H4 (cell line): Measurements from ENCODE around the gene MGME1. TPM values are rescaled to one million over a fixed set of nuclear protein-coding genes. Genes with fewer than 3 reads are reported as not detected.

Source experiments
- DNase-seq: peaks from one replicate; pipeline ENCODE4 v3.0.0-alpha.2; 2015; ENCODE audit warnings: low spot score
- total RNA-seq: library from RNA; depleted of rRNA; stranded (reverse); fragments of >200 nt; shearing (Covaris generic); gene quantifications from 2 replicates; pipeline ENCODE4 v1.2.3, GENCODE V29; 2014

MGME1 gene
- total RNA-seq, 1 experiment from 2014 or later: 12.0 TPM

DNA sequence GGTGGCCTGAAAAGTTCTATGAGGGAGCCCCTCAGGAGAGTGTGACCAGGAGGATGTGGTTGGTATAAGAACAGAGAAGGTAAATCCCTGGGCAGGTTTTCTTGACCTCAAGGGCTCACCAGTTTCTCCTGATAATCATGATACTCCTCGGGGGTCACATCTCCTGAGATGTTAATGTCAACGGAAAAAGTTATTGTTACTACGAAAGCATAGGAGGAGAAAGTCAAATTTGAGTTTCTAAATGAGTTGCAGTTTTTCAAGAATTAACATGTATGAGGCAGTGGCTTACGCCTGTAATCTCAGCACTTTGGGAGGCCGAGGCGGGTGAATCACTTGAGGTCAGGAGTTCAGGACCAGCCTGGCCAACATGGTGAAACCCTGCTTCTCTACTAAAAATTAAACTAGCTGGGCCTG, 23.4 kb downstream of the MGME1 start:
- DNase-seq: no peak

DNA sequence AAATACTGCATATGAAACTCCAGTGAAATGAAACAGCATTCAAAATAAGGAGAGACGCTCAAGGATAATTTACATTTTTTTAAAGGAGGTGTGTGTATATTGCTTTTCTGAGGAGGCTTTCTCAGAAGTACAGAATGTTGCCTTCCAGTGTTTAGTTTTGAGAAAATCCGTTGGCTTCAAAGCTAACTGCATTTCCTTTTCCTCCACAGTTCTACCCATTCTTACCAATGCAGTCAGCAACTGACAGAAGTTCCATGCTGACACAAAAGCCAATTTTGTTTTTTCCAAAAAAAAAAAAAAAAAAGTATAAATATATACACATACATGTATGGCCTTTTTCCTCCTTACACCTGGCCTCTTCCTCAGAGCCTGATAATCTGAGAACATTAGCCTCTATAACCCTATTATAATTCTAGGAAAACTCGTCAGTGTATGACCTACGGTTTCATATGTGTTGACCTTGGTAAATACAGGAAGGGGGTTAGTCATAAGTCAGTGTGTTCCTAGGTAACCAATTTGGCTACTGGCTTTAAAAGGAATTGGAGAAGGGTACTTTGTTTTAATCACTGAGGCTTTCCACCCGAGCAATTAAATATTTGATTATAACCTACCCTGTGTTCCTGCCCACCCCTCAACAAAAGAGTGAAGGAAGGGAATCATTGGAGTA, 24.2 kb downstream of the MGME1 start:
- no peak for DNase-seq

DNA sequence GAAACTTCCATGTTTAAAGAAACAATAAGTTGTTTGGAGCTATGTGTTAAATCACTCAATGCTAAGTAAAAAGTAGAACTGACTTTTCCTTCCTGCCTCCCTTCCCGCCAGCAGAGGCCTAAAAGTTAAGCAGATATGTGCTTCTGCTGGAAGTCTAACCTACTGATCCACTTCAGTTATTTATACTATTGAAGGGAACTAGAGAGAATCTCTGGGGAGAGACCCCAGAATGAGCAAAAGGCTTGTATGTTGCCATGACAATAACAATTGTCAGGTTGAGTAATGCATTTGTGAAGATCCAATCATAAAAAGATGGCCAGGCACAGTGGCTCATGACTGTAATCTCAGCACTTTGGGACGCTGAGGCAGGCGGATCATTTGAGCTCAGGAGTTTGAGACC, 24.7 kb downstream of the MGME1 start:
- no peak for DNase-seq

DNA sequence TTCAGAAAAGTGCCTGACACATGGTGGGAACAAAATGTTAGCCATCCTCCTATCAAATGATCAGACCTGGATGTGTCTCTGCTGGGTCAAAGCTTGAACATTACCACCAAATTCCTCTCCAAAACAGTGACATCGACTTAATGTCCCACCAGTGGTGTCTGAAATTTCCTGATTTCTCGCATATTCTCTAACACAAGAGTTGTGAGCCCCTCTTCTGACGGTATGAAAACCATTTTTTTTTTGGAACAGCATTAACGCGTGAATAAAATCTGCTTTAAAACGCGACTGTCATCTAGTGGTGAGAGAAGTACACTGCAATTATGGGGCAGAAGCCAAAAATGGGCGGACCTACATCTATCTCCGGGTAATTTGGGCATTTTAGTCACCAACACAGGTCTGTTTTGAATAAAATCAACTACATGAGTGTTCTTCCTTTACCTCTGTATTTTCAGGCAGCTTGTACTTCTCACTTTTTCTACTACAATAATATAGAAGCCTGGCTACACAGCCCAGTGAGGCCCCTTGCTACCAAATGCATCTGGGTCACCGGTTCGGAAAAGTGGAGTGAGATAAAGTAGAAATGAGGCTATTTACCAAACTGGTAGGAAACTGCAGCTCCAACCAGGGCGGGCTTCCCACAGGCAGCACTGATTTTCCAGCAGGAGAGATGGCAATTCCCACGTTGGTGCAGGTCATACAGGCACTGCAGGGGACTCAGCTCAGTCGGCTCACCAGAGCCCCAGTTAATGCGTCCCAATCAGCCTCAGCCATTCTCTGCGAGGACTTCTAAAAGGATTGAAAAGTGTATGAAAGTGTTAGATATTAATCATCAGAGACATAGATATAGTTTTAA, 27.4 kb downstream of the MGME1 start:
- peak; percentile 43 for DNase-seq

DNA sequence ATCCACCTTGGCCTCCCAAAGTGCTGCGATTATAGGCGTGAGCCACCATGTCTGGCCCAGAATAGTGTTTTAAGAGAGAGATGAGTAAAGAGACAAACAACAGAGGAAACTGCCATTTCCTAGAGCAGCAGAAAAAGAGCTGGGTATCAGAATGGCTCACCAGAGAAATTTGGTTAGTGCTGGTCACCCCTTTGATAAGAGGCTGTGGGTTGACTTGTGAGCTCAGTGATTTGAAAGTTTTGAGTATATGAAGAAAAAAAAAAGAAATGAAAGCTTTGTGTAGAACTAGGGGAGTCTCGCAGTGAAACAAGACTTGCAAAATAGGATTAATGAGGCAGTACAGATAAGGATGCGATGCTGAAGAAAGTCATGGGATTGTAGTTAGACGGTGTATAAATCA, 29.6 kb downstream of the MGME1 start:
- no peak for DNase-seq

DNA sequence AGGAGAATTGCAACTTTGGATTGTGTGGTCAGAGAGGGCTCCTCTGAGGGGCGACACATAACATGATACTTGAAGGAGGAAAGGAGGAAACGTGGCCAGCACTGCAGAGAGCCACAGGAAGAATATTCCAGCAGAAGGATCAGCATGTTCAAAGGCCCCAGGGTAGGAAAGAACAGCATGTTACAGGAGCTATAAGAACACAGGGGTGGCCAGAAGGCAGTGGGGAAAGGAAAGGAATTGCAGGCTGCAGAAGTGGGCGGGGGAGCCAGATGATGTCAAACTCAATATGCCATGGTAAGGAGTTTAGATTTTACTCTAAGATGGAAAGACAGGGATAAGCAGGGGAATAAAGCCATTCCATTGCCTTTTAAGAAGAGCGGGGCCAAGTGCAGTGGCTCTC, 30.7 kb downstream of the MGME1 start:
- DNase-seq: no peak

DNA sequence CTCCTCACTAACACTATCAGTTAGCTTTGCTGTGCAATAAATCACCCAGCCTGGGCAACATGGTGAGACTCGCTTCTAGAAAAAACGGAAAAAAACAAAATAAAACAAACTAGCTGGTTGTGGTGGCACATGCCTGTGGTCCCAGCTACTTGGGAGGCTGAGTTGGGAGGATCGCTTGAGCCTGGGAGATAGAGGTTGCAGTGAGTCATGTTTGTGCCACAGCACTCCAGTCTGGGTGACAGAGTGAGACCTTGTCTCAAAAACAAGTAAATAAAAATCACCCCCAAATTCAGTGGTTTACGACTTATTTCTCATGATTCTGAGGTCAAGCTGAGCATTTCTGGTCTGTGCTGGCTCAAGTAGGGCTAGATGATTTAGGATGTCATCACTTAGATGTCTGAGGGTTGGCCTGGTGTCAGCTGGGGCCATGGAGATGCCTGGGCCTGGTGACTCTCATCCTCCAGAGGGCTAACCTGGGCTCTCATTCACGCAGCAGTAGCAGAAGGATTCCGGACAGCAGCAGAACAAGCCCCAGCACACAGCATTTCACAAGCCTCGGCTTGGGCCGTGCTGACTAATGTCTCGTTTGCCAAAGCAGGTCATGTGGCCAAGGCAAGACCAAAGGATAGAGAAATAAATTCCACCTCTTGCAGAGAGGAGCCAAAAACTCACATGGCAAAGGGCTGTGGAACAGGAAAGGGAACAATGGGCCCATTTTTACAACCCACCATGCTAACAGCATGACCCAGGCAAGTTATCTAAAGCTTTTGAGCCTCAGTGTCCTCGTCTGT, 32.5 kb downstream of the MGME1 start:
- DNase-seq: peak; percentile 54

DNA sequence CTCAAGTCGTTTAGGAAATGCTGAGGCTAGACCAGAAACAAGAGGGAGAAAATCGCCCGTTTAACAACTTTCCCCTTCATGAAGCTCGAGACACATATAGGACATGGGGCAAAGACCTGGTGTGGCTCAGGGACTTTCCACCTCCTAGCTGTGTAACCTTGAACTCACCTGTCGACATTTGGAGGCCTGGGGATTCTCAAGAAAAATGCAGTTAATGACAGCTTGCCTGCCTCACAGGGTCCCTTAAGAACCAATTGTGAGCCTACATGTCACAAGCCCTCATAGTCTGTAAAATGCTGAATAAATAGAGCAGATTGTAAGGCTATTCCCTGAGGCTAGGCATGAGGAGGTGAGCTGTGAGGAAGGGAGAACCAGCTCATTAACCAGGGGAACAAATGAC, 35.1 kb downstream of the MGME1 start:
- DNase-seq: no peak

DNA sequence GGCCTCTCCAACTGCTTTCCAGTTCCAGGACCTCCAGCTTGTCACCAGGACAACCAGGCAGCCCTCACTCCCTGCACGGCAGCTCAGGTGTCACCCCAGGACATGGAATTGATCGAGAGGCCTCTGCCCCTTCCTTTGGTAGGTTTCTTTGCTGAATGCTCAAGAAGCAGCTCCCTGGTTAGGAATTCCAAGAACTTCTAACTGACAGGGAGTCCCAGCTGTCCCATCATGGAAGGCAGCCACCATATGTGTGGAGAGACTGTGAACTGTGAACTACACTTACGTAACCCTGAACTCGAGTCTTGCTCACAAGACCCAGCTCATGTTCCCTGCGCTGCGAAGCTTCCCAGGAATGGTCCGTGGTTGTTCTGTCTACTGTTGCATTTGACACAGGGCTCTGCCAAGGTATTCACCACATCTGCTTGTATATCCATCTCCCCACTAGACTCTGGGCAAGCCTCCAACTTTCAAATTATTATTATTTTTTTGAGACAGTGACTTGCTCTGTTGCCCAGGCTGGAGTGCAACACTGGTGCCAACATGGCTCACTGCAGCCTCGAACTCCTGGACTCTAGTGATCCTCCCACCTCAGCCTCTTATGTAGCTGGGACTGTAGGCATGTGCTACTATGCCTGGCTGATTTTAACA, 35.7 kb downstream of the MGME1 start:
- peak; percentile 16 for DNase-seq

DNA sequence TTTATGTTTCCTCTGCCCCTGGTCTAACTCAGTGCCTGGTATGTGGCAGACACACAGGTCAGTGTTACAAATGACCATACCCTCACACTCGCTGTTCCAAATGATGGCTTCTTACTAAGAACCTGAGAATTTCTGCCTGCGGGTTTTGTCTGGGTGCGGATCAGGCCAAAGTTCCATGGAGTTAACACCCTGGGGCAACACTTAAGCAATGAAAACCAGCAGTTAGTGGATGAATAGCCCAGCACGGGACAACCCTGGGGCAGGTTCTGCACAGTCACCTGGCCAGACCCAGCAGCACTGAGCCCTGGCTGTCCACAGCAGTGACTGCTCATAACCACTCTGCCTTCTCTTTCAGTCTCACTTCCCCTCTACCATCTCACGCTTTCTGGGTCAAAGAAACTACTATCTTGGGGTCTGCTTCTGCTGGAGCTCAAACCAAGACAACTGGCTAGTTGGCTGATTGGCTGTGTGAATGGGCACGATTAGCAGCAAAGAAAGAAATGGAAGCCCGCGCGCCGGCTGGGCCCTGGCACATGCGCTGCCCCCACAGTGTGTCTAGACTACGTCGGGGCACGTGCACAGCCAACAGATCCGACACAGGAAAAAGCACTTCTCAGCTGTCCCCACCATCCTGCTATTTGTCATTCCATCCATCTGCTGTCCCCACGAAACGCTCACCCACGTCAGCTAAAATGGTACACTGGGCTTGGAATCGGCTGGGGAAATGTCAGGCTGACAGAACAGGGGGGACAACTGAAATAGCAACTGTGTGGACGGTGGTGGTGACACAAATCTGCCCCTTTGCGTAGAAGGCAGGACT, 36.6 kb downstream of the MGME1 start:
- no peak for DNase-seq

DNA sequence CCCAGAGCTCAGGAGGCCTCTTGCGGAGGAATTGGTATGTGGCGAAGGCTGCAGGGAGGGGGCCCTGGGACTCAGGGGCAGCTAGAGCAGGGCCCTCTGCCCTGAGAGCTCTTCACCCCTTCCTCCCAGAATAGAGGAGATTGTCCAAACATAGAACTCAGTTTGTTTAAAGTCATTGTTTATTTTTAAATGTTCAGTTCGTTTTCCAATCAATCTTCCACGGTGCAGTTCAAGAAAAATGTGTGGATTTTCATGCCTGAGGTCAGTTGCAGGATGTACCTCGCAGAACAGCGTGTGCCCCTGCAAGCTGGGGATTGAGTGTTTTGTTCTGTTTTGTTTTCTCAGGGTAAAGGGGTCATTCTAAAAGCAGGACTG, 37.2 kb downstream of the MGME1 start:
- no peak for DNase-seq

DNA sequence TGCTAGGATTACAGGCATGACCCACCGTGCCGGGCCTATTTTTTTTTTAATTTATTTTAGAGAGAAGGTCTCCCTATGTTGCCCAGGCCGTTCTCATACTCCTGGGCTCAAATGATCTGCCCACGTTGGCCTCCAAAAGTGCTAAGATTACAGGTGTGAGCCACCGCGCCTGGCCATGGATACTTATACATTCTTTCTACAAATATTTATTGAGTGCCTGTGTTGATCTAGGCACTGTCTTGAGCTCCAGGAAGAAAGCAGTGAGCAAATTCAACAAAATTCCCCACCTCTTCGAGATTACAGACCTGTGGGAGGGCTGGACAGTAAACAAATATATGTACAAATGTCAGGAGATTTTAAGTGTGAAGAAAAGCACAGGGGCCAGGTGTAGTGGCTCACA, 37.9 kb downstream of the MGME1 start:
- no peak for DNase-seq

DNA sequence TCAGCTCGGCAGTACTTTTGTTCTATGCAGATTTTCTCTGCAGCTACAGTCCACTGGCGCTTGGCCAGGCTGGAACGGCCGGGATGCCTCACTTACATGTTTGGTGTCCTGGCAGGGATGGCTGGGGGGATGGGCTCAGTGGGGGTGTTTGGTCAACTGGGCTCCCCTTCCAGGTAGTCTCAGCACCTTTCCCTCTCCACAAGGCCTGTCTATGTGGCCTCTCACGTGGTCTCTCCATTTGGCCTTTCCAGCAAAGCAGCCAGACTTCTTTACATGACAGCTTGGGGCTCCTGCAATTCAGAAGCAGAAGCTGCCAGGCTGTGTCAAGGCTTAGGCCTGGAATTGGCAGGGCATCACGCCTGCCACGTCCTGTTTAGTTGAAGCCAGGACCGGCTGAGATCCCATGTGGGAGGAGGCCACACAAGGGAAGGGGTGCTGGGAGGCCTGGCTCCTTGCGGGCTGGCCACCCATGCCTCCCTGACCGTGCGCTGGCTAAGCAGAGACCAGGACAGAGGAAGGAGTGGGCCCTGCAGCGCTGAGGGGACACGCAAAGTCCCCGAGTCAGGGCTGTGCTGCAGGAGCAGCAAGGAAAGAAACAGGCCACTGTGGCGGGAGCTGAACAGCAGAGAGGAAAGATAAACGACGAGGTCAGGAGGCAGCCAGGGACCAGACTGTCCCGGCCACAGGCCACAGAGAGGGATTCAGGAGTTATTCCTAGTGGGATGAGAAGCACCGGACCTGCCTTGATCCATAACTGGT, 38.9 kb downstream of the MGME1 start:
- DNase-seq: no peak

DNA sequence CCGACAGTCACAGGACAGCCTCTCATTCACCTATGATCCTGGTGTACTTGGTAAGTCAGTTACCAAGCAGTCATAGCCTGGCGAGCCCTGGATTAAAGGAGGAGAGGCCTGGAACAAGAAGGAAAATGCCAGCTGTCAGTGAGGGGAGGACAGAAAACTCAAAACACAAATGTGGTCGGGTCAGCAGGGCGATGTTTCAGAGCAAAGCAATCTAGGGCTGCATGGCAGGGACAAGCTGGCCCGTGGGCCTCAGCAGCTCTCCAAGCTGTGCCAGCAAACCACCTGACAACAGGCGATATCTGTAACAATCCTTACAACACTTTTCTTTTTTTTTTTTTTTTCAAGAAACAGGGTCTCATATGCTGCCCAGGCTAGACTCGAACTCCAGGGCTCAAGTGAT, 40.3 kb downstream of the MGME1 start:
- DNase-seq: no peak

DNA sequence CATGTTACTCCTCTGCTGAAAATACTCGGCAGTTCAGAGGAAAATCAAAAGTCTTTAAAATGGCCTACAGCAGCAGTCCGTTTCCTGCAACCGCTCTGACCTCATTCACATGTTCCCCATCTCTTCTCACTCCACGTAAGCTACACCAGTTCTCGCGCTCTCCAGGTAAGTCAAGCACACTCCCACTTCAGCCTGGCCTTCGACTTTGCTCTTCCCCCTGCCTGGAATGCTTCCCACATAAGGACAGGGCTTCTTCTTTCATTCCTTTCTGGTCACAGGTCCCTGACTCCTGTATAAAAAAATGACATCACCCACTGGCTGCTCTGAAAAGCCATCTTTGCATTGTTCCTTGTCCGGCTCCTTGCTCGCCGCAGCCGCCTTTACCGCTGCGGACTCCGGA, 42.7 kb downstream of the MGME1 start:
- DNase-seq: no peak

DNA sequence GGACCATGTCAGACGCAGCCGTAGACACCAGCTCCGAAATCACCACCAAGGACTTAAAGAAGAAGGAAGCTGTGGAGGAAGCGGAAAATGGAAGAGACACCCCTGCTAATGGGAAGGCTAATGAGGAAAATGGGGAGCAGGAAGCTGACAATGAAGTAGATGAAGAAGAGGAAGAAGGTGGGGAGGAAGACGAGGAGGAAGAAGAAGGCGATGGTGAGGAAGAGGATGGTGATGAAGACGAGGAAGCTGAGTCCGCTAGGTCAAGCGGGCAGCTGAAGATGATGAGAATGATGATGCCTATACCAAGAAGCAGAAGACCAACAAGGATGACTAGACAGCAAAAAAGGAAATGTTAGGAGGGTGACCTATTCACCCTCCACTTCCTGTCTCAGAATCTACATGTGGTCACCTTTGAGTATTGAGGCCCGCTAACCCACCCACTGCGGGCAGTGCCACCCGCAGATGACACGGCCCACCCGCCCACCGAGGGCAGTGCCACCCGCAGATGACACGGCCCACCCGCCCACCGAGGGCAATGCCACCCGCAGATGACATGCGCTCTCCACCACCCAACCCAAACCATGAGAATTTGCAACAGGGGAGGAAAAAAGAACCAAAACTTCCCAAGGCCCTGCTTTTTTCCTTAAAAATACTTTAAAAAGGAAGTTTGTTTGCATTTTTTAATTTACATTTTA, 43.3 kb downstream of the MGME1 start:
- no peak for DNase-seq

DNA sequence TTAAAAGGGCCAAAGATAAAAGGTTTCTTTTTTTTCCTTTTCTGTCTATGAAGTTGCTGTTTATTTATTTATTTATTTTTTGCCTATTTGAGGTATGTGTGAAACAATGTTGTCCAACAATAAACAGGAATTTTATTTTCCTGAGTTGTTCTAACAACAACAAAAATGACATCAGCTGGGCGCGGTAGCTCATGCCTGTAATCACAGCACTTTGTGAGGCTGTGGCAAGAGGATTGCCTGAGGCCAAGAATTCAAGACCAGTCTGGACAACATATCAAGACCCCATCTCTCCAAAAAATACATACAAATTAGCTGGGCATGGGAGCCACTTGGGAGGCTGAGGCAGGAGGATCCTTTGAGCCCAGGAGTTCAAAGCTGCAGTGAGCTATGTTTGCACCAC, 44.1 kb downstream of the MGME1 start:
- DNase-seq: no peak

DNA sequence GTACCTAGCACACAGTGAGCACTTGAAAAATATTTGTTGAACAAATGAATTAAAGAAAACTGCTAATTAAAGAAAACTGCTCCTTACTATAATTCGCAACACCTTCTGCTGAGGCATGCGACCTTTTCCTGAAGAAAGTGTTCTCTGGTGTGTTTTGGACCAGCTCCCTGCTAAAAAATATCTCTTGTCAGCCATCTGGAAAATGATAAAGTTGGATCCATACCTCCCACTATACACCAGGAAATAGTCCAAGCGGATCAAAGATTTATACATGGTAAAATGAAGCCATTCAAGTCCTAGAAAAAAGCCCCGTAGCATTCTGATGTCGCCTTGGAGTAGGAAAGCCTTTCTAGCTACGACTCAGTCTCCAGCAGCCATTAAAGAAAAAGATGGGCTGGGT, 45.6 kb downstream of the MGME1 start:
- no peak for DNase-seq

DNA sequence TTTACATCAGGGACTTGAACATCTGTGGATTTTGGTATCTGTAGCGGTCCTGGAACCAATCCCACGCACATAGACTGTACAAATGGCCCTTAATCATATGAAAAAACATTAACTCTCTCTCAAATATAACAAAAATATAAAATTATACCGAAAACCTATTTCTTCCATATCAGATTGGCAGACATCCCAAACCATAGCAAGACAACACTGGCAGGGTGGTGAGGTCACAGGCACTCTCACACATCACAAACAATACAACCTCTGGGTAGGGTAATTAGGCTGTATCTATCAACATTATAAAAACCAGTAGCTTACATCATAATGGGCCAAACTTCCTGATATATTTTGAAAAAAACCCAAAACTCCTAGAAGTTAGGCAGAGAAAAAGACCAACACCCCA, 48.0 kb downstream of the MGME1 start:
- DNase-seq: no peak

DNA sequence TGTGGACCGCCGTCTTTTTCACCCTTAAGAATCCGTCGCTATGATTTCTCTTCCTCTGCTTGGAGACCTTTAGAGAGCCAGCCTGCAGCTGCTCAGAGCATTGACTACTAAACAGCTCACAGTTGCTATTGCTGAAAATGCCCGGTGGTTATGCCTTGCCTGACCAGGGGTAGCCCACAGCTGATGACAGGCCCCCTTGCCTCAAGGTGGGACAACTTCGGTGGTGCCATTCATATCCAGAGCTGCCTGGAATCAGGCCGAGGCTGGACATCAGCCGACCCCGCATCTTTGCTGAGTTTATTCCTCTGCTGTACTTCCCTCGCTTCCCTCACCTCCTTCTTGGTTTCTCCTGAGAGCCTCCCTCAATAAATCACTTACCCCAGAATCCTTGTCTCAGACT, 49.3 kb downstream of the MGME1 start:
- no peak for DNase-seq
